Panc1 (cell line): ENCODE measurements around the gene SUPT3H. TPM values are rescaled to one million over a fixed set of nuclear protein-coding genes. Genes with fewer than 3 reads are reported as not detected.

ENCODE experiments used
- ATAC-seq: fragments of 200-7000 bp; cut with Tn5 transposase; 2 replicates; pipeline ENCODE4 v1.9.1; 2020; ENCODE audit warnings: mild to moderate bottlenecking, moderate library complexity
- BruUV-seq: library from RNA; stranded (reverse); fragments of 400-500 nt; replicated peaks from 2 replicates; lab custom pipeline; 2021; lab: Mats Ljungman, UMichigan
- CTCF ChIA-PET: fragments of 300-600 bp; sonication (Branson Sonifier 250); formaldehyde crosslinking; loops from one replicate; lab custom pipeline; 2022; ENCODE audit warnings: antibody characterized with exemption; lab: Charles Lee
- POLR2A ChIA-PET: fragments of 300-600 bp; sonication (Branson Sonifier 250); formaldehyde crosslinking; loops from one replicate; lab custom pipeline; 2022; ENCODE audit warnings: antibody characterized with exemption; lab: Charles Lee
- DNase-seq: peaks from one replicate; pipeline ENCODE4 v3.0.0-alpha.2; 2010; ENCODE audit warnings: low read depth, low spot score
- H3K27ac ChIP-seq: 2 replicates; pipeline ENCODE4 v1.5.1; 2011; ENCODE audit warnings: mild to moderate bottlenecking, low read length, inconsistent platforms
- H3K27me3 ChIP-seq: fragments of 200-500 bp; sonication (Bioruptor generic); 2 replicates; pipeline ENCODE4 v1.6.0; 2014; ENCODE audit warnings: low read length, inconsistent platforms; ENCODE audit not compliant: control insufficient read depth, insufficient read depth
- H3K36me3 ChIP-seq: fragments of 200-500 bp; sonication (Bioruptor generic); 2 replicates; pipeline ENCODE4 v1.5.1; 2014; ENCODE audit warnings: inconsistent platforms, mild to moderate bottlenecking, low read length, moderate library complexity; ENCODE audit not compliant: control insufficient read depth, insufficient read depth
- H3K4me1 ChIP-seq: 2 replicates; pipeline ENCODE4 v1.5.1; 2011; ENCODE audit warnings: inconsistent platforms, mild to moderate bottlenecking, low read length, moderate library complexity; ENCODE audit not compliant: control insufficient read depth, insufficient read depth
- H3K4me3 ChIP-seq, 2 experiments: 2 replicates each; pipeline ENCODE4 v1.5.1; 2011 to 2012; ENCODE audit warnings: low read depth in 2 of 2, low read length in 2 of 2, mild to moderate bottlenecking in 2 of 2, inconsistent platforms in 1 of 2, moderate library complexity in 1 of 2
- H3K9me3 ChIP-seq: fragments of 200-500 bp; sonication (Bioruptor generic); 2 replicates; pipeline ENCODE4 v1.5.1; 2014; ENCODE audit warnings: low read depth, mild to moderate bottlenecking, inconsistent platforms, low read length, moderate library complexity; ENCODE audit not compliant: control insufficient read depth, insufficient read depth
- POLR2AphosphoS5 ChIP-seq: IDR thresholded peaks from 2 replicates; pipeline ENCODE4 v1.6.1; 2012; ENCODE audit warnings: mild to moderate bottlenecking, low read depth, low read length, moderate library complexity
- SIN3A ChIP-seq: IDR thresholded peaks from 2 replicates; pipeline ENCODE4 v1.6.1; 2012; ENCODE audit warnings: low read depth, mild to moderate bottlenecking, low read length, moderate library complexity, borderline replicate concordance; ENCODE audit not compliant: insufficient read depth
- TCF7L2 ChIP-seq: IDR thresholded peaks from 2 replicates; pipeline ENCODE4 v1.6.1; 2011; ENCODE audit warnings: mild to moderate bottlenecking, low read depth, low read length, inconsistent platforms
- in situ Hi-C: cut with HindIII; loops from 2 replicates; pipeline ENCODE4 v1.10.0; 2016; ENCODE audit warnings: low sequenced_read_pairs, low pct_unique_long_range_greater_than_20kb
- intact Hi-C: fragments of 100-400 bp; cut with micrococcal nuclease; formaldehyde crosslinking; loops from one replicate; pipeline ENCODE4 v1.10.0; 2022; ENCODE audit not compliant: unreplicated experiment
- total RNA-seq: library from RNA; stranded (reverse); gene quantifications from one replicate; pipeline ENCODE4 v1.2.1, GENCODE V29; 2021; ENCODE audit not compliant: unreplicated experiment
- TF ChIP-seq, protein P1 (sequence below): fragments of 450-650 bp; IDR thresholded peaks from 2 replicates; pipeline ENCODE4 v1.5.1; 2017; ENCODE audit warnings: mild to moderate bottlenecking
- TF ChIP-seq, protein P2 (sequence below), 2 experiments: IDR thresholded peaks; 2 replicates each; pipeline ENCODE4 v1.6.1; 2011 to 2012; ENCODE audit warnings: low read depth in 2 of 2, control low read depth in 1 of 2, low read length in 1 of 2, mild to moderate bottlenecking in 1 of 2, moderate library complexity in 1 of 2; ENCODE audit not compliant: insufficient read depth in 1 of 2

SUPT3H gene
- total RNA-seq, 1 experiment from 2014 or later, result 11.0 TPM

DNA sequence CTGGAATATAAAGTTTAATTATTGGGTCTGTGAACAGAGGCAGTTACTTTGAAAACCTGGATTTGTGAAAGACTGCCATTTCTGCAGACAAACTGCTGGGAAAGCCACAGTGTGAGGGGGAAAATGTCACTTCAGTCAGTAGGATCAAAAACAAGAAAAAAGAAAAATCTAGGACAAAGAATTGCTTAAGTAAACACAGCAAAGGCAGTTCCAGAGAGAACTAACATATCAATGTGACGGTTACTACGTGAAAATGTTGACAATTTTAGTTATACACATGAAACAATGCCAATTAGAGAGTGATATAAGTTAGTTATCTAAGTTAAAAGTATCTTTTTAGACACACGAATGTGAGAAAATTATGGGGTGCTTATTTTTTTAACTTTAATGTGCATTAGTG lies 320.0 kb downstream of the SUPT3H start:
- no peak overlapping the region for H3K27ac ChIP-seq
- no peaks in the 10 kb centered on the region for H3K4me1 ChIP-seq
- BruUV-seq, result no TSS peak
- H3K9me3 ChIP-seq, result no peaks in the 10 kb centered on the region
- ChIA-PET POLR2A (no interaction called here), CTCF (no interaction called here)
- TF ChIP-seq TCF7L2, result no peak
- no peak for TF ChIP-seq SIN3A
- TF ChIP-seq, protein P1, sequence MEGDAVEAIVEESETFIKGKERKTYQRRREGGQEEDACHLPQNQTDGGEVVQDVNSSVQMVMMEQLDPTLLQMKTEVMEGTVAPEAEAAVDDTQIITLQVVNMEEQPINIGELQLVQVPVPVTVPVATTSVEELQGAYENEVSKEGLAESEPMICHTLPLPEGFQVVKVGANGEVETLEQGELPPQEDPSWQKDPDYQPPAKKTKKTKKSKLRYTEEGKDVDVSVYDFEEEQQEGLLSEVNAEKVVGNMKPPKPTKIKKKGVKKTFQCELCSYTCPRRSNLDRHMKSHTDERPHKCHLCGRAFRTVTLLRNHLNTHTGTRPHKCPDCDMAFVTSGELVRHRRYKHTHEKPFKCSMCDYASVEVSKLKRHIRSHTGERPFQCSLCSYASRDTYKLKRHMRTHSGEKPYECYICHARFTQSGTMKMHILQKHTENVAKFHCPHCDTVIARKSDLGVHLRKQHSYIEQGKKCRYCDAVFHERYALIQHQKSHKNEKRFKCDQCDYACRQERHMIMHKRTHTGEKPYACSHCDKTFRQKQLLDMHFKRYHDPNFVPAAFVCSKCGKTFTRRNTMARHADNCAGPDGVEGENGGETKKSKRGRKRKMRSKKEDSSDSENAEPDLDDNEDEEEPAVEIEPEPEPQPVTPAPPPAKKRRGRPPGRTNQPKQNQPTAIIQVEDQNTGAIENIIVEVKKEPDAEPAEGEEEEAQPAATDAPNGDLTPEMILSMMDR, result no peak
- no peak for TF ChIP-seq POLR2AphosphoS5
- TF ChIP-seq, protein P2, sequence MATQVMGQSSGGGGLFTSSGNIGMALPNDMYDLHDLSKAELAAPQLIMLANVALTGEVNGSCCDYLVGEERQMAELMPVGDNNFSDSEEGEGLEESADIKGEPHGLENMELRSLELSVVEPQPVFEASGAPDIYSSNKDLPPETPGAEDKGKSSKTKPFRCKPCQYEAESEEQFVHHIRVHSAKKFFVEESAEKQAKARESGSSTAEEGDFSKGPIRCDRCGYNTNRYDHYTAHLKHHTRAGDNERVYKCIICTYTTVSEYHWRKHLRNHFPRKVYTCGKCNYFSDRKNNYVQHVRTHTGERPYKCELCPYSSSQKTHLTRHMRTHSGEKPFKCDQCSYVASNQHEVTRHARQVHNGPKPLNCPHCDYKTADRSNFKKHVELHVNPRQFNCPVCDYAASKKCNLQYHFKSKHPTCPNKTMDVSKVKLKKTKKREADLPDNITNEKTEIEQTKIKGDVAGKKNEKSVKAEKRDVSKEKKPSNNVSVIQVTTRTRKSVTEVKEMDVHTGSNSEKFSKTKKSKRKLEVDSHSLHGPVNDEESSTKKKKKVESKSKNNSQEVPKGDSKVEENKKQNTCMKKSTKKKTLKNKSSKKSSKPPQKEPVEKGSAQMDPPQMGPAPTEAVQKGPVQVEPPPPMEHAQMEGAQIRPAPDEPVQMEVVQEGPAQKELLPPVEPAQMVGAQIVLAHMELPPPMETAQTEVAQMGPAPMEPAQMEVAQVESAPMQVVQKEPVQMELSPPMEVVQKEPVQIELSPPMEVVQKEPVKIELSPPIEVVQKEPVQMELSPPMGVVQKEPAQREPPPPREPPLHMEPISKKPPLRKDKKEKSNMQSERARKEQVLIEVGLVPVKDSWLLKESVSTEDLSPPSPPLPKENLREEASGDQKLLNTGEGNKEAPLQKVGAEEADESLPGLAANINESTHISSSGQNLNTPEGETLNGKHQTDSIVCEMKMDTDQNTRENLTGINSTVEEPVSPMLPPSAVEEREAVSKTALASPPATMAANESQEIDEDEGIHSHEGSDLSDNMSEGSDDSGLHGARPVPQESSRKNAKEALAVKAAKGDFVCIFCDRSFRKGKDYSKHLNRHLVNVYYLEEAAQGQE (IDR thresholded peaks at IDR 0.05; ENCODE audit: insufficient read depth in 1 of 2, low read depth in 2 of 2, low read length in 1 of 2), result no peak
- ATAC-seq (no peak), DNase-seq (no peak)
- intact Hi-C loops (no loop called here), in situ Hi-C loops (no loop called here)
- H3K4me3 ChIP-seq, result no peak overlapping the region
- H3K27me3 ChIP-seq, result no peaks in the 10 kb centered on the region
- H3K36me3 ChIP-seq, result no peaks in the 10 kb centered on the region

DNA sequence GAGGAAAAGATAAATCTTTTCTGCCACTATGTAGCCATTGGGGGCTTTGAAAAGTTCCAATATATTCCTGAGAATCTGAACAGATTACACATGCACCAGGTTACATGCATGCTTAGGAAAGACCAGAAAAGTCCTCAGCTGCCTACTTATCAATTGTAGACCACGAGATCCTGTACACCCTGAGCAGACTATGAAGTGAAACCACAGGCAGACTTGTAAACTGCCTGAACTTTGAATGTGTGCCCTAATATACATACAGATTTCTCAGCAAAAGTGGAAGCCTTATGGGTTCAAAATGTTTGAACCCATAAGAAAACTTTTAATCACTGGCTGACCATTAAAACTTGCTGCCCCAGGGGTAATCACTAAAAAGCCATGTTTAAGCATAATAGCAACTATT lies 323.1 kb downstream of the SUPT3H start:
- no peaks in the 10 kb centered on the region for H3K4me1 ChIP-seq
- ChIA-PET POLR2A (no interaction called here), CTCF (no interaction called here)
- TF ChIP-seq SIN3A, result no peak
- TF ChIP-seq, protein P1, result no peak
- TF ChIP-seq, protein P2 (IDR thresholded peaks at IDR 0.05; ENCODE audit: insufficient read depth in 1 of 2, low read depth in 2 of 2, low read length in 1 of 2), result no peak
- no peak for TF ChIP-seq POLR2AphosphoS5
- H3K9me3 ChIP-seq, result no peaks in the 10 kb centered on the region
- H3K27me3 ChIP-seq, result no peaks in the 10 kb centered on the region
- BruUV-seq, result no TSS peak
- H3K36me3 ChIP-seq, result no peaks in the 10 kb centered on the region
- no peak overlapping the region for H3K4me3 ChIP-seq
- intact Hi-C loops (no loop called here), in situ Hi-C loops (no loop called here)
- no peak overlapping the region for H3K27ac ChIP-seq
- ATAC-seq (no peak), DNase-seq (no peak)
